ENCODE results near the gene SAMD4A.

- TF ChIP-seq POLR2A (IDR thresholded peaks at IDR 0.05; ENCODE audit: low read length) (no peak), SMC3 (IDR thresholded peaks at IDR 0.05) (no peak), CTCF (IDR thresholded peaks at IDR 0.05) (no peak), MYC (IDR thresholded peaks at IDR 0.05; ENCODE audit: borderline replicate concordance, low read length) (no peak), RFX5 (IDR thresholded peaks at IDR 0.05) (no peak), NPAS2 (CRISPR knock-in tag; IDR thresholded peaks at IDR 0.05; ENCODE audit: borderline replicate concordance) (no peak), SREBF2 (IDR thresholded peaks at IDR 0.05) (no peak), MAZ (IDR thresholded peaks at IDR 0.05; ENCODE audit: borderline replicate concordance, low read depth, low read length) (no peak), EP300 (IDR thresholded peaks at IDR 0.05) (no peak), MAX (IDR thresholded peaks at IDR 0.05) (no peak), ZNF302 (CRISPR knock-in tag; IDR thresholded peaks at IDR 0.05) (no peak), MAFK (IDR thresholded peaks at IDR 0.05; ENCODE audit: partially characterized antibody) (no peak)
Observed at GRCh38 chr14:54783660-54784015, 216.7 kb downstream of the SAMD4A start.

Measured in A549 (cell line).